SK-N-SH (cell line): ENCODE results near the gene FOXK1. TPM values are rescaled to one million over a fixed set of nuclear protein-coding genes. Genes with fewer than 3 reads are reported as not detected.

Experiments
- CTCF ChIA-PET: fragments of 300-600, 350-600 bp; formaldehyde crosslinking; extraction: SDS; loops from one replicate; lab custom pipeline; 2021; lab: Yijun Ruan, JAX
- POLR2A ChIA-PET: fragments of 350-600 bp; sonication (Branson Sonifier 250); formaldehyde crosslinking; extraction: SDS; loops from one replicate; lab custom pipeline; 2020; ENCODE audit warnings: antibody characterized with exemption, inconsistent platforms; lab: Yijun Ruan, JAX
- DNase-seq: peaks from one replicate; pipeline ENCODE4 v3.0.0; 2012
- H2AFZ ChIP-seq: fragments of 200-600 bp; sonication (generic); 2 replicates; pipeline ENCODE4 v1.8.1; 2016; ENCODE audit warnings: antibody characterized with exemption, mild to moderate bottlenecking, low read depth
- H3F3A ChIP-seq: fragments of 200-600 bp; sonication (generic); replicated peaks from 2 replicates; pipeline ENCODE3; 2016; ENCODE audit warnings: antibody characterized with exemption, mild to moderate bottlenecking; ENCODE audit not compliant: insufficient read depth
- H3K27ac ChIP-seq, 2 experiments: fragments of 200-500 bp in 1 of 2; fragments of 200-600 bp in 1 of 2; sonication (Bioruptor generic) in 1 of 2; sonication (generic), shearing (Covaris generic) in 1 of 2; 2 replicates each; pipeline versions ENCODE4 v1.5.1 to v1.6.1; 2014 to 2016; ENCODE audit warnings: low read depth in 2 of 2, inconsistent platforms in 1 of 2, low read length in 1 of 2, mild to moderate bottlenecking in 1 of 2, mixed read lengths in 1 of 2
- H3K27me3 ChIP-seq: fragments of 200-600 bp; sonication (generic), shearing (Covaris generic); 2 replicates; pipeline ENCODE4 v1.6.1; 2016; ENCODE audit warnings: mixed run types; ENCODE audit not compliant: insufficient read depth
- H3K36me3 ChIP-seq, 2 experiments: fragments of 200-500 bp in 1 of 2; fragments of 200-600 bp in 1 of 2; sonication (Bioruptor generic) in 1 of 2; sonication (generic) in 1 of 2; replicated peaks in 1 of 2; 2 replicates each; pipeline versions ENCODE3 to v1.5.1; 2014 to 2016; ENCODE audit warnings: low read length in 1 of 2, mild to moderate bottlenecking in 1 of 2; ENCODE audit not compliant: insufficient read depth in 2 of 2, control insufficient read depth in 1 of 2
- H3K4me1 ChIP-seq, 2 experiments: fragments of 200-500 bp in 1 of 2; fragments of 200-600 bp in 1 of 2; sonication (Bioruptor generic) in 1 of 2; sonication (generic), shearing (Covaris generic) in 1 of 2; 2 replicates each; pipeline versions ENCODE4 v1.5.1 to v1.6.1; 2014 to 2016; ENCODE audit warnings: low read depth in 1 of 2, low read length in 1 of 2, mixed run types in 1 of 2; ENCODE audit not compliant: insufficient read depth in 2 of 2, control insufficient read depth in 1 of 2
- H3K4me2 ChIP-seq: fragments of 200-600 bp; sonication (generic), shearing (Covaris generic); 2 replicates; pipeline ENCODE4 v1.6.1; 2017; ENCODE audit warnings: mixed run types
- H3K4me3 ChIP-seq, 2 experiments: fragments of 200-500 bp in 1 of 2; fragments of 200-600 bp in 1 of 2; sonication (Bioruptor generic) in 1 of 2; sonication (generic), shearing (Covaris generic) in 1 of 2; 2 replicates each; pipeline versions ENCODE4 v1.5.1 to v1.8.1; 2014 to 2016; ENCODE audit warnings: low read depth in 2 of 2, inconsistent platforms in 1 of 2, low read length in 1 of 2, mild to moderate bottlenecking in 1 of 2, mixed read lengths in 1 of 2, moderate library complexity in 1 of 2
- H3K79me2 ChIP-seq: fragments of 200-600 bp; sonication (generic); 2 replicates; pipeline ENCODE4 v1.8.1; 2017; ENCODE audit warnings: mild to moderate bottlenecking; ENCODE audit not compliant: insufficient read depth
- H3K9ac ChIP-seq: fragments of 200-600 bp; sonication (generic); 2 replicates; pipeline ENCODE4 v1.6.1; 2017; ENCODE audit warnings: mixed run types
- H3K9me2 ChIP-seq: fragments of 200-600 bp; sonication (generic); 2 replicates; pipeline ENCODE4 v1.6.1; 2017; ENCODE audit warnings: mixed run types
- H3K9me3 ChIP-seq: fragments of 200-600 bp; sonication (generic); 2 replicates; pipeline ENCODE4 v1.6.1; 2017; ENCODE audit warnings: mixed run types, mild to moderate bottlenecking, moderate library complexity
- H4K20me1 ChIP-seq: fragments of 200-600 bp; sonication (generic); 2 replicates; pipeline ENCODE4 v1.6.1; 2017; ENCODE audit warnings: mild to moderate bottlenecking, mixed run types; ENCODE audit not compliant: insufficient read depth
- CHD2 ChIP-seq: fragments of 150-350 bp; IDR thresholded peaks from 2 replicates; pipeline ENCODE4 v1.6.1; 2018; ENCODE audit warnings: low read length; ENCODE audit not compliant: partially characterized antibody
- CTCF ChIP-seq: fragments of 200-600 bp; sonication (generic); IDR thresholded peaks from 2 replicates; pipeline ENCODE4 v1.6.1; 2017; ENCODE audit warnings: antibody characterized with exemption, mild to moderate bottlenecking, moderate library complexity
- ELF1 ChIP-seq: IDR thresholded peaks from 2 replicates; pipeline ENCODE4 v1.4.0; 2012
- FOSL2 ChIP-seq: IDR thresholded peaks from 2 replicates; pipeline ENCODE4 v1.4.0; 2012; ENCODE audit warnings: low read depth, mild to moderate bottlenecking, moderate library complexity, borderline replicate concordance
- FOXJ3 ChIP-seq: sonication (generic); formaldehyde crosslinking; IDR thresholded peaks from 2 replicates; pipeline ENCODE4 v1.5.1; 2020; ENCODE audit warnings: mild to moderate bottlenecking, missing genetic modification reagents
- GABPA ChIP-seq: IDR thresholded peaks from 2 replicates; pipeline ENCODE4 v1.4.0; 2012; ENCODE audit warnings: low read depth, mild to moderate bottlenecking
- MAX ChIP-seq: IDR thresholded peaks from 2 replicates; pipeline ENCODE4 v1.4.0; 2012; ENCODE audit warnings: low read depth
- MEF2A ChIP-seq: IDR thresholded peaks from 2 replicates; pipeline ENCODE4 v1.4.0; 2012; ENCODE audit warnings: low read depth, borderline replicate concordance
- PBX3 ChIP-seq: IDR thresholded peaks from 2 replicates; pipeline ENCODE4; 2012
- RFX5 ChIP-seq: IDR thresholded peaks from 2 replicates; pipeline ENCODE4 v1.6.1; 2012; ENCODE audit warnings: mild to moderate bottlenecking, improper control_type of control experiment, low read length
- RXRA ChIP-seq: IDR thresholded peaks from 2 replicates; pipeline ENCODE4 v1.4.0; 2012; ENCODE audit warnings: low read depth, mild to moderate bottlenecking, borderline replicate concordance
- SMC3 ChIP-seq: IDR thresholded peaks from 2 replicates; pipeline ENCODE4 v1.6.1; 2012; ENCODE audit warnings: low read depth, low read length, improper control_type of control experiment
- USF1 ChIP-seq: IDR thresholded peaks from 2 replicates; pipeline ENCODE4 v1.4.0; 2012; ENCODE audit warnings: low read depth, borderline replicate concordance
- USF2 ChIP-seq: fragments of 150-350 bp; IDR thresholded peaks from 2 replicates; pipeline ENCODE4 v1.6.1; 2017; ENCODE audit warnings: antibody characterized with exemption, low read length, low read depth, borderline replicate concordance
- YY1 ChIP-seq: IDR thresholded peaks from 2 replicates; pipeline ENCODE4 v1.4.0; 2012; ENCODE audit warnings: low read depth, mild to moderate bottlenecking
- ZBTB33 ChIP-seq: IDR thresholded peaks from 2 replicates; pipeline ENCODE4 v1.4.0; 2012; ENCODE audit warnings: low read depth, borderline replicate concordance
- WGBS: methylation state at CpG from one replicate; pipeline ENCODE4 v1.1.6; 2017; ENCODE audit warnings: low lambda C conversion rate; 5-methylcytosine and 5-hydroxymethylcytosine counted together
- polyA plus RNA-seq, 3 experiments: library from polyadenylated mRNA; depleted of rRNA; stranded (reverse); fragments of >200 nt; gene quantifications; 2 replicates each; pipeline ENCODE4 v1.2.3, GENCODE V29; 2012

Gene FOXK1
- polyA plus RNA-seq, 1 of the 3 experiments (the other 2 are of a cell fraction) = 4.7 TPM

- Histone ChIP-seq H4K20me1 (no peaks in the 10 kb centered on the region), H3K27me3 (no peaks in the 10 kb centered on the region), H3F3A (no peaks in the 10 kb centered on the region), H3K36me3 (no peaks in the 10 kb centered on the region), H3K9me3 (no peaks in the 10 kb centered on the region), H3K27ac (no peak overlapping the region), H3K79me2 (no peaks in the 10 kb centered on the region), H3K9me2 (no peaks in the 10 kb centered on the region), H3K4me3 (no peak overlapping the region)
- WGBS = 59% methylated on average over 2 of the region's 2 CpGs
- CTCF ChIA-PET = interaction anchor here (0.7 to 1.5 kb wide), 6 partner anchors 8 to 139 kb away, joined by 3 to 6 read pairs (median 3); no protein-coding TSS in a partner anchor
- peak; percentile 34 for TF ChIP-seq CTCF
- TF ChIP-seq PBX3 = no peak
- TF ChIP-seq GABPA = peak; percentile 65
- TF ChIP-seq, all 33 proteins: peak for 2
- no peak overlapping the region for H2AFZ ChIP-seq
- H3K4me2 ChIP-seq = no peak overlapping the region
- H3K9ac ChIP-seq = no peak overlapping the region
- no peaks in the 10 kb centered on the region for H3K4me1 ChIP-seq
- no peak for DNase-seq
- POLR2A ChIA-PET = no interaction called here
These were observed 22.4 kb upstream of the FOXK1 start for GRCh38 chr7:4659551-4660286.

- Histone ChIP-seq H2AFZ (no peak overlapping the region), H3K79me2 (no peaks in the 10 kb centered on the region), H3K9me3 (no peaks in the 10 kb centered on the region), H4K20me1 (no peaks in the 10 kb centered on the region), H3K4me3 (no peak overlapping the region), H3K27me3 (no peaks in the 10 kb centered on the region), H3K9ac (no peak overlapping the region), H3K4me1 (peaks cover 0 to 5% of the 10 kb centered on the region in 2 experiments; a peak in 1 of 4 replicates), H3F3A (peaks cover 8% of the 10 kb centered on the region), H3K4me2 (no peak overlapping the region), H3K9me2 (no peaks in the 10 kb centered on the region), H3K27ac (no peak overlapping the region), H3K36me3 (no peaks in the 10 kb centered on the region)
- 55% methylated on average over 8 of the region's 8 CpGs for WGBS
- no peak for DNase-seq
- no peak for TF ChIP-seq GABPA
- TF ChIP-seq PBX3 = no peak
- TF ChIP-seq ELF1 = no peak
- TF ChIP-seq YY1 = no peak
- no peak for TF ChIP-seq RFX5
- TF ChIP-seq USF1 = no peak
- no peak for TF ChIP-seq MEF2A
- TF ChIP-seq CHD2 = no peak
- no peak for TF ChIP-seq MAX
- no peak for TF ChIP-seq SMC3
- no peak for TF ChIP-seq USF2
- no peak for TF ChIP-seq ZBTB33
- no peak for TF ChIP-seq FOXJ3
- TF ChIP-seq FOSL2 = no peak
- TF ChIP-seq RXRA = no peak
- CTCF ChIA-PET = interaction anchor here (0.9 kb wide), 1 partner anchor 29 kb away, joined by 3 read pairs; no protein-coding TSS in a partner anchor
- POLR2A ChIA-PET = interaction anchor here (1.0 kb wide), 1 partner anchor 20 kb away, joined by 3 read pairs; no protein-coding TSS in a partner anchor
These were observed 20.2 kb upstream of the FOXK1 start for GRCh38 chr7:4661871-4662270.
